K562 (cell line): ENCODE data around the gene TMEM131. TPM values are rescaled to one million over a fixed set of nuclear protein-coding genes. Genes with fewer than 3 reads are reported as not detected.

Experiments
- ATAC-seq: fragments of 200-7000 bp; cut with Tn5 transposase; 3 replicates; pipeline ENCODE4 v1.9.1; 2020; ENCODE audit warnings: moderate library complexity
- BruUV-seq: library from RNA; stranded (reverse); fragments of 400-500 nt; replicated peaks from 2 replicates; lab custom pipeline; 2021; lab: Mats Ljungman, UMichigan
- CTCF ChIA-PET: fragments of 300-600 bp; formaldehyde crosslinking; extraction: SDS; loops from one replicate; lab custom pipeline; 2021; ENCODE audit warnings: low intra/inter-chr PET ratio; lab: Yijun Ruan, JAX
- POLR2A ChIA-PET: fragments of 300-600, 350-650 bp; sonication (Branson Sonifier 250); formaldehyde crosslinking; extraction: SDS; loops from one replicate; lab custom pipeline; 2021; ENCODE audit warnings: antibody characterized with exemption, inconsistent platforms; lab: Yijun Ruan, JAX
- DNase-seq, 4 experiments: peaks; one replicate each; pipeline versions ENCODE4 v3.0.0 to v3.0.0-alpha.2; 2011 to 2018; ENCODE audit warnings: low spot score in 3 of 4, mixed read lengths in 3 of 4; ENCODE audit errors: extremely low read depth in 1 of 4
- FAIRE-seq: peaks from 2 replicates; lab custom pipeline; 2011; peaks lifted over from hg19 to GRCh38; lab: Jason Lieb, UNC
- H2AFZ ChIP-seq: 2 replicates; pipeline ENCODE4 v1.6.0; 2011; ENCODE audit warnings: low read depth, low read length, control low read depth, inconsistent platforms
- H3K27ac ChIP-seq: fragments of 200-600 bp; 3 replicates; pipeline ENCODE4 v1.8.0; 2011; ENCODE audit warnings: low read depth, mild to moderate bottlenecking, control low read depth, inconsistent platforms, low read length, moderate library complexity, mixed read lengths; ENCODE audit errors: extremely low read depth
- H3K27me3 ChIP-seq, 2 experiments: fragments of 300-600 bp in 1 of 2; 2 replicates in 1 of 2; 3 replicates in 1 of 2; pipeline versions ENCODE4 v1.6.0 to v1.8.0; 2011; ENCODE audit warnings: inconsistent platforms in 2 of 2, low read length in 2 of 2, mild to moderate bottlenecking in 1 of 2, mixed read lengths in 1 of 2, moderate library complexity in 1 of 2; ENCODE audit not compliant: control insufficient read depth in 2 of 2, insufficient read depth in 2 of 2
- H3K36me3 ChIP-seq: fragments of 300-600 bp; 3 replicates; pipeline ENCODE4 v1.8.0; 2011; ENCODE audit warnings: mild to moderate bottlenecking, low read length, inconsistent platforms; ENCODE audit not compliant: control insufficient read depth, insufficient read depth
- H3K4me1 ChIP-seq, 2 experiments: fragments of 200-600 bp in 1 of 2; replicated peaks in 1 of 2; 2 replicates in 1 of 2; 3 replicates in 1 of 2; pipeline versions ENCODE4 v1.5.1 to v1.8.0; 2011; ENCODE audit warnings: inconsistent platforms in 2 of 2, low read length in 2 of 2, mild to moderate bottlenecking in 1 of 2, mixed read lengths in 1 of 2, moderate library complexity in 1 of 2; ENCODE audit not compliant: control insufficient read depth in 2 of 2, insufficient read depth in 2 of 2
- H3K4me2 ChIP-seq: 2 replicates; pipeline ENCODE4 v1.6.1; 2011; ENCODE audit warnings: low read length, control low read depth, inconsistent platforms, mixed read lengths; ENCODE audit not compliant: insufficient read depth
- H3K4me3 ChIP-seq: fragments of 200-600 bp; sonication (generic), shearing (Covaris generic); 2 replicates; pipeline ENCODE4 v1.5.1; 2016; ENCODE audit warnings: control low read depth, inconsistent platforms
- H3K79me2 ChIP-seq: fragments of 200-600 bp; 3 replicates; pipeline ENCODE4 v1.8.0; 2011; ENCODE audit warnings: low read length, inconsistent platforms; ENCODE audit not compliant: control insufficient read depth, insufficient read depth
- H3K9ac ChIP-seq, 2 experiments: 2 replicates each; pipeline versions ENCODE4 v1.6.0 to v1.6.1; 2011; ENCODE audit warnings: low read depth in 2 of 2, low read length in 2 of 2, control low read depth in 1 of 2, inconsistent platforms in 1 of 2, mild to moderate bottlenecking in 1 of 2, mixed read lengths in 1 of 2; ENCODE audit not compliant: insufficient read depth in 1 of 2
- H3K9me1 ChIP-seq: one replicate; pipeline ENCODE4 v1.6.0; 2011; ENCODE audit warnings: inconsistent platforms, mild to moderate bottlenecking, low read length, moderate library complexity; ENCODE audit not compliant: control insufficient read depth, insufficient read depth
- H3K9me3 ChIP-seq: replicated peaks from 2 replicates; pipeline ENCODE4 v1.5.1; 2011; ENCODE audit warnings: low read depth, low read length, inconsistent platforms; ENCODE audit not compliant: control insufficient read depth, insufficient read depth
- H4K20me1 ChIP-seq: replicated peaks from 2 replicates; pipeline ENCODE4 v1.6.1; 2011; ENCODE audit warnings: low read length, inconsistent platforms, mixed read lengths; ENCODE audit not compliant: control insufficient read depth, insufficient read depth
- NCOA1 ChIP-seq: fragments of 450-650 bp; IDR thresholded peaks from 2 replicates; pipeline ENCODE4 v1.6.1; 2016; ENCODE audit warnings: low read depth
- NFIC ChIP-seq: fragments of 450-650 bp; IDR thresholded peaks from 2 replicates; pipeline ENCODE4 v1.6.1; 2017; ENCODE audit warnings: mild to moderate bottlenecking, inconsistent platforms
- NRF1 ChIP-seq, 2 experiments: fragments of 450-650 bp; IDR thresholded peaks in 1 of 2; conservative IDR thresholded peaks in 1 of 2; 2 replicates each; pipeline ENCODE4 v1.6.1; 2014; ENCODE audit warnings: mild to moderate bottlenecking in 2 of 2
- WGBS: fragments of 100-300 bp; shearing (Covaris generic); methylation state at CpG from one replicate; pipeline ENCODE4 v1.1.6; 2016; ENCODE audit warnings: low coverage, mixed read lengths; ENCODE audit not compliant: insufficient coverage; ENCODE audit errors: missing lambda C conversion rate; 5-methylcytosine and 5-hydroxymethylcytosine counted together
- in situ Hi-C: fragments of 300-500 bp; cut with MboI; formaldehyde crosslinking; loops from 4 replicates; pipeline ENCODE4 v1.15.0; 2018; ENCODE audit warnings: inconsistent platforms, mixed read lengths
- intact Hi-C: fragments of 100-400 bp; cut with micrococcal nuclease; formaldehyde crosslinking; loops from 2 replicates; pipeline ENCODE4 v1.14.2; 2022
- polyA plus RNA-seq, 8 experiments: library from polyadenylated mRNA; depleted of rRNA in 4 of 8; stranded (reverse) in 5 of 8; unstranded in 3 of 8; fragments of >200 nt; fragmentation: Nextera tagmentation in 2 of 8; fragmentation: Illumina TruSeq in 1 of 8; extraction: Ambion mirVana in 2 of 8; extraction: Trizol in 1 of 8; gene quantifications; 2 replicates each; pipeline versions ENCODE4 v1.2.1 to v1.2.3, GENCODE V29; 2011 to 2014; ENCODE audit warnings: inconsistent platforms in 1 of 8, missing spikeins in 1 of 8
- total RNA-seq, 7 experiments: library from RNA; depleted of rRNA in 6 of 7; stranded (reverse); fragments of >200 nt in 6 of 7; fragmentation: Illumina TruSeq in 2 of 7; extraction: Trizol in 2 of 7; gene quantifications; 2 replicates each; pipeline versions ENCODE4 v1.2.1 to v1.2.3, GENCODE V29; 2011 to 2021; ENCODE audit warnings: low replicate concordance in 1 of 7
- TF ChIP-seq, protein P1 (sequence below), 2 experiments: fragments of 450-650 bp; formaldehyde crosslinking in 1 of 2; IDR thresholded peaks; 2 replicates each; pipeline versions ENCODE4 v1.4.0 to v1.6.1; 2014 to 2020; ENCODE audit warnings: mild to moderate bottlenecking in 2 of 2, borderline replicate concordance in 1 of 2, low read depth in 1 of 2

The TMEM131 gene
- total and polyA plus RNA-seq, 9 of the 15 experiments (the other 6 are each of a cell fraction or from before 2014, with no cell fraction given): 2.5 to 21.1 (median 12.4) TPM

DNA sequence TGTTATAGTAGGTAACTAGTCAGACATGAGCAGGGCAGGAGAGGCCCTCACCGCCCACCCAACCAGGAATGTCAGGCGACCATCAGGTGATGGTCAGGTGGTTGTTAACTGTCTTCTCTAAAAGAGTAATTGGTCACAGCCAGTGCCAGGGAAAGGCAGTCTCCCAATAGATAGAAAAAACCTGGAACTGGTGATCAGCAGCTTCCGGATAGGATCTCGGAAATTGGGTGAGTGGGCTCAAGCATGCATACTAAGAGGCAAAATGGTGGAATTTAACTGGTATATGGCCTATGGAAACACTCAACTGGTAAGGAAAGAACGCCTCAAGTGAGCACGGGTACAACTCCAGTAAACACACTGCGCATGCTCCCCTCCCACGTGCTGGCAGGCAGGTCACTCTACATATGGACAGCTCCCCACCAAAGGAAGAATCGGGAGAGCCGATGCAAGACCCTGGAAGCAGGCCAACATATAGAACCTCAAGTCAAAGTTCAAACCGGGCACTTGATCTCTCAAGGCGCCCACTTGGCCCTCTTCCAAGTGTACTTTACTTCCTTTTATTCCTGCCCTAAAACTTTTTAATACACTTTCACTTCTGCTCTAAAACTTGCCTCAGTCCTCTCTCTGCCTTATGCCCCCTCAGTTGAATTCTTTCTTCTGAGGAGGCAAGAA lies 43.5 kb upstream of the TMEM131 start:
- FAIRE-seq (no peak), DNase-seq (no peak)
- POLR2A ChIA-PET: no interaction called here
- CTCF ChIA-PET: no interaction called here
- H3K27ac ChIP-seq: no peak overlapping the region
- BruUV-seq: no TSS peak
- no peaks in the 10 kb centered on the region for H3K9me1 ChIP-seq
- no peaks in the 10 kb centered on the region for H3K9me3 ChIP-seq
- H3K9ac ChIP-seq: no peak overlapping the region
- intact Hi-C loops: no loop called here
- no peaks in the 10 kb centered on the region for H4K20me1 ChIP-seq
- TF ChIP-seq NCOA1: no peak
- peak; percentile 68 for TF ChIP-seq NFIC
- peak; percentile 71 to 76 for TF ChIP-seq NRF1 (conservative IDR thresholded peaks at IDR 0.05 in 1 of 2, IDR thresholded peaks at IDR 0.05 in 1 of 2)
- TF ChIP-seq, protein P1, sequence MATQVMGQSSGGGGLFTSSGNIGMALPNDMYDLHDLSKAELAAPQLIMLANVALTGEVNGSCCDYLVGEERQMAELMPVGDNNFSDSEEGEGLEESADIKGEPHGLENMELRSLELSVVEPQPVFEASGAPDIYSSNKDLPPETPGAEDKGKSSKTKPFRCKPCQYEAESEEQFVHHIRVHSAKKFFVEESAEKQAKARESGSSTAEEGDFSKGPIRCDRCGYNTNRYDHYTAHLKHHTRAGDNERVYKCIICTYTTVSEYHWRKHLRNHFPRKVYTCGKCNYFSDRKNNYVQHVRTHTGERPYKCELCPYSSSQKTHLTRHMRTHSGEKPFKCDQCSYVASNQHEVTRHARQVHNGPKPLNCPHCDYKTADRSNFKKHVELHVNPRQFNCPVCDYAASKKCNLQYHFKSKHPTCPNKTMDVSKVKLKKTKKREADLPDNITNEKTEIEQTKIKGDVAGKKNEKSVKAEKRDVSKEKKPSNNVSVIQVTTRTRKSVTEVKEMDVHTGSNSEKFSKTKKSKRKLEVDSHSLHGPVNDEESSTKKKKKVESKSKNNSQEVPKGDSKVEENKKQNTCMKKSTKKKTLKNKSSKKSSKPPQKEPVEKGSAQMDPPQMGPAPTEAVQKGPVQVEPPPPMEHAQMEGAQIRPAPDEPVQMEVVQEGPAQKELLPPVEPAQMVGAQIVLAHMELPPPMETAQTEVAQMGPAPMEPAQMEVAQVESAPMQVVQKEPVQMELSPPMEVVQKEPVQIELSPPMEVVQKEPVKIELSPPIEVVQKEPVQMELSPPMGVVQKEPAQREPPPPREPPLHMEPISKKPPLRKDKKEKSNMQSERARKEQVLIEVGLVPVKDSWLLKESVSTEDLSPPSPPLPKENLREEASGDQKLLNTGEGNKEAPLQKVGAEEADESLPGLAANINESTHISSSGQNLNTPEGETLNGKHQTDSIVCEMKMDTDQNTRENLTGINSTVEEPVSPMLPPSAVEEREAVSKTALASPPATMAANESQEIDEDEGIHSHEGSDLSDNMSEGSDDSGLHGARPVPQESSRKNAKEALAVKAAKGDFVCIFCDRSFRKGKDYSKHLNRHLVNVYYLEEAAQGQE (IDR thresholded peaks at IDR 0.05; ENCODE audit: borderline replicate concordance): peak; percentile 29; the same call in 1 of the 2 replicates
- TF ChIP-seq, protein P1 (CRISPR knock-in tag; IDR thresholded peaks at IDR 0.05; ENCODE audit: low read depth): no peak
- TF ChIP-seq, all 486 proteins: peak for 3
- Histone ChIP-seq H3K79me2 (no peaks in the 10 kb centered on the region), H3K4me1 (peaks cover 0 to 5% of the 10 kb centered on the region in 2 experiments; a peak in 2 of 5 replicates), H3K4me3 (no peak overlapping the region), H3K4me2 (no peak overlapping the region), H2AFZ (0 out of 2 replicates have a peak overlapping the region, but pooled peaks have one; percentile 14), H3K27me3 (peaks cover 0 to 18% of the 10 kb centered on the region in 2 experiments; a peak in 3 of 5 replicates), H3K36me3 (no peaks in the 10 kb centered on the region)
- in situ Hi-C loops: no loop called here
- 20% methylated on average over 12 of the region's 12 CpGs for WGBS
- ATAC-seq: no peak
